Gastroesophageal sphincter (tissue), 4 donors: ENCODE results near the gene EEF2K. TPM values are rescaled to one million over a fixed set of nuclear protein-coding genes. Genes with fewer than 3 reads are reported as not detected.

Experiments
- ATAC-seq: fragments of 150-250 bp; one replicate; pipeline ENCODE4 v1.9.1; 2016; ENCODE audit warnings: mild to moderate bottlenecking, moderate library complexity
- H3K27ac ChIP-seq, 4 donors: fragments of 200-600 bp; sonication (generic) in 3 of 4; 1 replicate in 3 of 4; 2 replicates in 1 of 4; pipeline ENCODE4 v1.5.1; 2016 to 2019
- H3K27me3 ChIP-seq: fragments of 200-600 bp; sonication (generic); one replicate; pipeline ENCODE4 v1.5.1; 2019
- H3K36me3 ChIP-seq, 2 donors: fragments of 200-600 bp; sonication (generic); one replicate each; pipeline ENCODE4 v1.5.1; 2019; ENCODE audit warnings: control low read depth in 1 of 2
- H3K4me1 ChIP-seq, 3 donors: fragments of 200-600 bp; sonication (generic); 1 replicate in 2 of 3; 2 replicates in 1 of 3; pipeline ENCODE4 v1.5.1; 2016 to 2019; ENCODE audit warnings: control low read depth in 2 of 3
- H3K4me3 ChIP-seq, 2 donors: fragments of 200-600 bp; sonication (generic); one replicate each; pipeline ENCODE4 v1.5.1; 2019; ENCODE audit warnings: mild to moderate bottlenecking in 1 of 2, moderate library complexity in 1 of 2
- H3K9me3 ChIP-seq, 3 donors: fragments of 200-600 bp; sonication (generic); one replicate each; pipeline ENCODE4 v1.5.1; 2017 to 2019; ENCODE audit warnings: control low read depth in 2 of 3
- CTCF ChIP-seq, 4 experiments: fragments of 200-600 bp in 2 of 4; fragments of 450-650 bp in 2 of 4; sonication (generic) in 1 of 4; IDR thresholded peaks; one replicate each; pipeline ENCODE4 v1.5.1; 2017 to 2019; ENCODE audit warnings: antibody characterized with exemption in 4 of 4, mild to moderate bottlenecking in 2 of 4, moderate library complexity in 2 of 4
- EP300 ChIP-seq: sonication (generic); formaldehyde crosslinking; IDR thresholded peaks from one replicate; pipeline ENCODE4 v1.6.1; 2017; ENCODE audit warnings: antibody characterized with exemption, mild to moderate bottlenecking
- POLR2A ChIP-seq, 2 donors: fragments of 450-650 bp; IDR thresholded peaks; one replicate each; pipeline ENCODE4 v1.6.1; 2017; ENCODE audit warnings: antibody characterized with exemption in 2 of 2, mild to moderate bottlenecking in 2 of 2, moderate library complexity in 1 of 2
- POLR2AphosphoS5 ChIP-seq: sonication (generic); formaldehyde crosslinking; IDR thresholded peaks from one replicate; pipeline ENCODE4 v1.6.1; 2017; ENCODE audit warnings: antibody characterized with exemption
- WGBS, 2 donors: methylation state at CpG; one replicate each; pipeline ENCODE4 v1.1.5; 2018; ENCODE audit warnings: low coverage in 1 of 2; 5-methylcytosine and 5-hydroxymethylcytosine counted together
- total RNA-seq, 4 donors: library from RNA; depleted of rRNA; stranded (reverse); fragments of >200 nt; gene quantifications; one replicate each; pipeline ENCODE4 v1.1.0, GENCODE V29; 2016

The EEF2K gene
- total RNA-seq, 4 donors from 2014 or later: 31.3 to 38.9 (median 34.8) TPM

GRCh38 chr16:22323959-22324786 lies 118.1 kb downstream of the EEF2K start:
- TF ChIP-seq EP300 (no peak), POLR2A (IDR thresholded peaks at IDR 0.05) (no peak), POLR2AphosphoS5 (no peak), CTCF (IDR thresholded peaks at IDR 0.05) (no peak)
- ATAC-seq: no peak
- Histone ChIP-seq H3K4me3 (no peak overlapping the region), H3K9me3 (no peaks in the 10 kb centered on the region), H3K36me3 (peaks cover 0 to 98% of the 10 kb centered on the region in 2 donors), H3K27ac (no peak overlapping the region), H3K4me1 (peaks cover 0 to 16% (median 0%) of the 10 kb centered on the region in 3 donors), H3K27me3 (no peaks in the 10 kb centered on the region)
- 94% methylated on average over 6 of the region's 24 CpGs; no CpG with 5 or more reads in 1 of the 2 donors for WGBS, 2 donors

- peaks cover 0 to 94% of the 10 kb centered on the region in 2 donors for H3K36me3 ChIP-seq
- TF ChIP-seq EP300 (no peak), POLR2AphosphoS5 (no peak), CTCF (IDR thresholded peaks at IDR 0.05) (no peak), POLR2A (IDR thresholded peaks at IDR 0.05) (no peak)
- ATAC-seq: no peak
- H3K9me3 ChIP-seq: no peaks in the 10 kb centered on the region
- 85% methylated on average over 10 of the region's 19 CpGs; no CpG with 5 or more reads in 1 of the 2 donors for WGBS, 2 donors
- H3K4me3 ChIP-seq: no peak overlapping the region
- no peak overlapping the region for H3K27ac ChIP-seq
- H3K27me3 ChIP-seq: no peaks in the 10 kb centered on the region
- peaks cover 0 to 17% (median 0%) of the 10 kb centered on the region in 3 donors for H3K4me1 ChIP-seq
Observed at GRCh38 chr16:22324787-22325597, 118.9 kb downstream of the EEF2K start.

- ATAC-seq: no peak
- H3K27me3 ChIP-seq: no peaks in the 10 kb centered on the region
- H3K4me3 ChIP-seq: no peak overlapping the region
- H3K9me3 ChIP-seq: no peaks in the 10 kb centered on the region
- peaks cover 0 to 86% of the 10 kb centered on the region in 2 donors for H3K36me3 ChIP-seq
- no peak for TF ChIP-seq EP300
- TF ChIP-seq POLR2AphosphoS5: no peak
- TF ChIP-seq CTCF (IDR thresholded peaks at IDR 0.05): no peak
- no peak for TF ChIP-seq POLR2A (IDR thresholded peaks at IDR 0.05)
- 67% methylated on average over 1 of the region's 46 CpGs; no CpG with 5 or more reads in 1 of the 2 donors for WGBS, 2 donors
- H3K27ac ChIP-seq: no peak overlapping the region
- peaks cover 0 to 24% (median 0%) of the 10 kb centered on the region in 3 donors for H3K4me1 ChIP-seq
Observed at GRCh38 chr16:22325598-22326368, 119.7 kb downstream of the EEF2K start.

GRCh38 chr16:22326369-22326652 lies 120.2 kb downstream of the EEF2K start:
- Histone ChIP-seq H3K4me1 (peaks cover 0 to 21% (median 0%) of the 10 kb centered on the region in 3 donors), H3K9me3 (no peaks in the 10 kb centered on the region), H3K36me3 (peaks cover 0 to 87% of the 10 kb centered on the region in 2 donors), H3K27me3 (no peaks in the 10 kb centered on the region), H3K4me3 (no peak overlapping the region), H3K27ac (no peak overlapping the region)
- WGBS, 2 donors: 82 to 87% methylated on average over 2 to 4 of the region's 4 CpGs
- ATAC-seq: no peak
- TF ChIP-seq CTCF (IDR thresholded peaks at IDR 0.05): no peak
- no peak for TF ChIP-seq POLR2AphosphoS5
- TF ChIP-seq EP300: no peak
- TF ChIP-seq POLR2A (IDR thresholded peaks at IDR 0.05): no peak
